HG03521 (cell line): Measurements from ENCODE around the gene SVEP1.
"Not testable (repeated sequence)": the region's sequence is repeated elsewhere in the genome, so short reads cannot be mapped to it uniquely, and the experiment has no call there.

Experiments
- ATAC-seq: cut with Tn5 transposase; IDR thresholded peaks from one replicate; pipeline ENCODE4 v1.9.1; 2021; ENCODE audit warnings: mild to moderate bottlenecking, moderate library complexity; ENCODE audit not compliant: unreplicated experiment

Gene SVEP1

GRCh38 chr9:110579862-110580219 is 300 bp upstream of the SVEP1 start:
- no peak for ATAC-seq

GRCh38 chr9:110578575-110579033 is 937 bp downstream of the SVEP1 start:
- ATAC-seq: no peak

- no peak for ATAC-seq
Observed at GRCh38 chr9:110575945-110576344, 3.6 kb downstream of the SVEP1 start.

DNA sequence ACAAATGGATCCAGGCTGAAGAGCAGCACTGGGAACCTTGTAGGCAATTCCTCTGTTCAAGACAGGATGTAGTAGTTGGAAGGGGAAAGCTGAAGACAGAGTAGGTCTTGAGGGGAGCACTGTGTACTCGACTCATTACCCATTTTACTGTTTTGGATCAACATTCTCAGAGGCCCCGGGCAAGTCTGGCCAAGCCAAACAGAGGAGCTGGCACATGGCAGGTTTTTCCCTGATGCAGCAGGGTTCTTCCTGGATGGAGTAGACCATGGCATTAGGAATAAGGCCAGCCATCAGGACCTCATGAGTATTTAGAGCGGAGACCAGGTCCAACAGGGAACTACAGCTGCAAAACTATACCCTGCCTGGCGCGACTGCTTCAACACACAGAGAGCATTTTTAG is 4.4 kb downstream of the SVEP1 start:
- no peak for ATAC-seq

GRCh38 chr9:110573305-110573704 is 6.2 kb downstream of the SVEP1 start:
- no peak for ATAC-seq

GRCh38 chr9:110571801-110572483 is 7.6 kb downstream of the SVEP1 start:
- no peak for ATAC-seq

GRCh38 chr9:110566156-110566555 is 13.4 kb downstream of the SVEP1 start:
- ATAC-seq: no peak

- no peak for ATAC-seq
Observed at GRCh38 chr9:110561826-110562225, 17.7 kb downstream of the SVEP1 start.

DNA sequence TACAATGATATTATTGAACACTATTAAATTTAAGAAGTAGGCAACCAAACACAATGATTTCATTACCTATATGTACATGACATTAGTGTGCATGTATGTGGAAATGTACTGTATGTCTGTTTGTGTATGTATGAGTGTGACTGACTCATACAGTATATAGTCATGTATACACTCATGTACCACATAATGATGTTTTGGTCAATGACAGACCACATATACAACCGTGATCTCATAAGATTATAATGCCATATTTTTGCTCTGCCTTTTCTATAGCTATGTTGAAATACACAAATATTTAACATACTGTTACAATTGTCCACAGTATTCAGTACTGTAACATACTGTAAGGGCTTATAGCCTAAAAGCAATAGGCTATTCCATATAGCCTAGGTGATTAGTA is 19.7 kb downstream of the SVEP1 start:
- ATAC-seq: no peak

GRCh38 chr9:110555551-110556331 is 23.8 kb downstream of the SVEP1 start:
- ATAC-seq: no peak

DNA sequence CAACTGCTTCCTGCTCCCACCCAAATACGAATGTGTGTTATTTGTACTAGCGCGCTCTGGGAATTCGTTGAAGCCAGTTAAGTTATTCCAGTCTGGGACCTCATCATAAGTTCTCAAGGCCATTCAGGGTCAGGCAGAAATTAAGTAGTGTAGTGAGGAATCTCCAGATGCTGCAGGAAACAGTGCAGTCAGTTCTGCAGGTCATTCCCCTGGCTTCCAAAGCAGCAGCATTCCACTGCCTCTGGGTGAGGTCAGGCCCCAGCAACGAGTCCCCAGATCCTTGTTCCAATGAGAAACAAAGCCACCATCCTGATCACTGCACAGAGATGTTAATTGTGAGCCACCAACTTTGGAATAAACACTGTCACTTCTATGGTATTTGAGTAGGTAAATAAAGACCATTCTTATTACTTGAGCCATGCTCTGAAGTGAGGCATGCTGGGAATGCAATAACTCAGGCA is 33.1 kb downstream of the SVEP1 start:
- no peak for ATAC-seq

DNA sequence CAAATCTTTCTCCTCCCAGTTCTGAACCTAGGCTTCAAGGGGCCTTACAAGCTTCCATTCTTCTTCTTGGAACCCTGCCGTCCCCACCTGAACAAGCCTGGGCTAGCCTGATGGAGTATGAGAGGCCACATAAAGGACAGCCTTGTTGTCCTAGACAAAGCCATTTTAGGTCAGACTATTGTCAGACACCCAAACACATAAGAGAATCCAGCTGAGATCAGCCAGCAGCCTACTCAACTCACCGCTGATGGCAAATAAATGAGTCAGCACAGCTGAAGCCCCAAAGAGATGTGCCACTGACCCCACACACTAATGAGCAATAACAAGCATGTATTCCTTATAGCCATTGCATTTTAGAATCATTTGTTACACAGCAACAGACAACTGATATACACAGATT is 33.8 kb downstream of the SVEP1 start:
- ATAC-seq: no peak

GRCh38 chr9:110543631-110544051 is 35.9 kb downstream of the SVEP1 start:
- ATAC-seq: no peak

GRCh38 chr9:110541950-110542349 is 37.6 kb downstream of the SVEP1 start:
- ATAC-seq: no peak

DNA sequence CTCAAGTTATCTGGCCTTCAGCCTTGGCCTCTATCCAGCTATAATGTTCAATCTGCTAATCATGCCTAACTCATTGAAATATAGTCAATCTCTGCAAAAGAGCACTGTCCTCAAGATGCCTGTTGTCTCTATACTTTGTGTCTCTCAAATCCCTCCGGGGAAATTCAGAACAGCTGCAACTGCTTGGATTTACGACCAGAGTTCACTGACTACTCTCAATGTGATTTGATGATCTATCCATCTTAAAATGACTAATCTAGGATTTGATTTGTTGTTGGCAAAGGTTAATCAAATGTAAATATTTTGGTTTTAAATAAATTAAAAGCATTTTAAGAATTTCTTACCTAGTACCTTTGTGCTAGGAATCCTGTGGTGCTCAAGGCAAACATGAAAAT is 40.9 kb downstream of the SVEP1 start:
- no peak for ATAC-seq

GRCh38 chr9:110537841-110538646 is 41.5 kb downstream of the SVEP1 start:
- no peak for ATAC-seq

- no peak for ATAC-seq
Observed at GRCh38 chr9:110536822-110537221, 42.7 kb downstream of the SVEP1 start.

GRCh38 chr9:110534162-110534561 is 45.4 kb downstream of the SVEP1 start:
- ATAC-seq: not testable (repeated sequence)

DNA sequence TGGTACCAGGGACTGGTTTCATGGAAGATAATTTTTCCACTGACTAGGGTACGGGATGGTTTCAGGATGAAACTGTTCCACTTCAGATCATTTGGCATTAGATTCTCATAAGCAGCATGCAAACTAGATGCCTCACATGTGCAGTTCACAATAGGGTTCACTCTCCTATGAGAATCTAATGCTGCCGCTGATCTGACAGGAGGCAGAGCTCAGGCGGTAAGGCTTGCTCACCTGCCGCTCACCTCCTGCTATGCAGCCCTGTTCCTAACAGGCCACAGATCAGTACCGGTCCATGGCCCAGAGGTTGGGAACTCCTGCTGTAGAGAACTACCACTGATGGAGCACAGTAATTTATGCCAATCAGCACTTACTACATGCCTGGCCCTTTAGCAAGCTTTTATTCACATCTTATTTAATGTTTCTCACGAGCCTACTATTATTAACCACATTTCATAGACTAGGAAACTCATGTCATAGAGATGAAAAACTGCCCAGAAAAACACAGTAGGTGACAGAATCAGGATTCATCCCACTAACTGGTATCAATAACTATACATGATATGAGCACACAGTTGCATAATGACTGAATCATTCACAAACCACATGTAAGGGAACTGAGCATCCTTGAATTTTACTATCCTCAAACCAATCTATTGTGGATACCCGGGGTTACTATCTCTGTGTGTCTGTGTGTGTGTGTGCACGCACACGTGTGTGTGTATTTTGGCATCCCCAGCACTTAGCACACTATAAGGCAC is 46.5 kb downstream of the SVEP1 start:
- ATAC-seq: no peak

- ATAC-seq: no peak
Observed at GRCh38 chr9:110531776-110532175, 47.8 kb downstream of the SVEP1 start.

DNA sequence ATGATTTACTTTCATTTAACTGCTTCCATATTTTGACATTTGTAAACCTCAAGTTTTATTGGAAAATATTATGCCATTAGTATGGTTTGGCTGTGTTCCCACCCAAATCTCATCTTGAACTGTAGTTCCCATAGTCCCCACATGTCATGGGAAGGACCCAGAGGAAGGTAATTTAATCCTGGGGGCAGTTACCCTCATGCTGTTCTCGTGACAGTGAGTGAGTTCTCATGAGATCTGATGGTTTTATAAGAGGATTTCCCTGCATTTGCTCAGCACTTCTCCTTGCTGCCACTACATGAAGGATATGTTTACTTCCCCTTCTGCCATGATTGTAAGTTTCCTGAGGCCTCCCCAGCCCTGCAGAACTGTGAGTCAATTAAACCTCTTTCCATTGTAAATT is 48.3 kb downstream of the SVEP1 start:
- ATAC-seq: not testable (repeated sequence)
